Retinal pigment epithelial cell (primary cell): ENCODE data around the gene ZBTB4.

Source experiments
- DNase-seq: peaks from one replicate; pipeline ENCODE4 v3.0.0-alpha.2; 2010; ENCODE audit warnings: low read depth
- H3K4me3 ChIP-seq: 2 replicates; pipeline ENCODE4 v1.5.1; 2011; ENCODE audit warnings: mild to moderate bottlenecking, low read length, control low read depth, moderate library complexity
- TF ChIP-seq, protein P1 (sequence below): conservative IDR thresholded peaks from 2 replicates; pipeline ENCODE4 v1.5.1; 2011; ENCODE audit warnings: low read depth, low read length, control low read depth, inconsistent platforms

ZBTB4 gene

DNA sequence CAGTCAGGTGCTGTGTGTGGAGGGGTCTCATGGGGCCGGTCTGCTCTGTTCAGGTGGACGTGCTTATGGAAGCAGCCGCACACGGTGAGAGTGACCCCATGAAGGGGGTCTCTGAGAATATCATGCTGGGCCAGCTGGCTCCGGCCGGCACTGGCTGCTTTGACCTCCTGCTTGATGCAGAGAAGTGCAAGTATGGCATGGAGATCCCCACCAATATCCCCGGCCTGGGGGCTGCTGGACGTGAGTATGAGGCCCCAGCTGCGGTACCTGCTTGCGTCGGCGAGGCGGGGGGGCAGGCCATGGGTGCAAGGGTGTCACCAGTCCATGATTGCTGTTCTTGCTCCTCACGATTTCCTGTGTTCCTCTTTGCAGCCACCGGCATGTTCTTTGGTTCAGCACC lies 32.7 kb upstream of the ZBTB4 start:
- DNase-seq: no peak
- TF ChIP-seq, protein P1, sequence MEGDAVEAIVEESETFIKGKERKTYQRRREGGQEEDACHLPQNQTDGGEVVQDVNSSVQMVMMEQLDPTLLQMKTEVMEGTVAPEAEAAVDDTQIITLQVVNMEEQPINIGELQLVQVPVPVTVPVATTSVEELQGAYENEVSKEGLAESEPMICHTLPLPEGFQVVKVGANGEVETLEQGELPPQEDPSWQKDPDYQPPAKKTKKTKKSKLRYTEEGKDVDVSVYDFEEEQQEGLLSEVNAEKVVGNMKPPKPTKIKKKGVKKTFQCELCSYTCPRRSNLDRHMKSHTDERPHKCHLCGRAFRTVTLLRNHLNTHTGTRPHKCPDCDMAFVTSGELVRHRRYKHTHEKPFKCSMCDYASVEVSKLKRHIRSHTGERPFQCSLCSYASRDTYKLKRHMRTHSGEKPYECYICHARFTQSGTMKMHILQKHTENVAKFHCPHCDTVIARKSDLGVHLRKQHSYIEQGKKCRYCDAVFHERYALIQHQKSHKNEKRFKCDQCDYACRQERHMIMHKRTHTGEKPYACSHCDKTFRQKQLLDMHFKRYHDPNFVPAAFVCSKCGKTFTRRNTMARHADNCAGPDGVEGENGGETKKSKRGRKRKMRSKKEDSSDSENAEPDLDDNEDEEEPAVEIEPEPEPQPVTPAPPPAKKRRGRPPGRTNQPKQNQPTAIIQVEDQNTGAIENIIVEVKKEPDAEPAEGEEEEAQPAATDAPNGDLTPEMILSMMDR: no peak
- no peak overlapping the region for H3K4me3 ChIP-seq

DNA sequence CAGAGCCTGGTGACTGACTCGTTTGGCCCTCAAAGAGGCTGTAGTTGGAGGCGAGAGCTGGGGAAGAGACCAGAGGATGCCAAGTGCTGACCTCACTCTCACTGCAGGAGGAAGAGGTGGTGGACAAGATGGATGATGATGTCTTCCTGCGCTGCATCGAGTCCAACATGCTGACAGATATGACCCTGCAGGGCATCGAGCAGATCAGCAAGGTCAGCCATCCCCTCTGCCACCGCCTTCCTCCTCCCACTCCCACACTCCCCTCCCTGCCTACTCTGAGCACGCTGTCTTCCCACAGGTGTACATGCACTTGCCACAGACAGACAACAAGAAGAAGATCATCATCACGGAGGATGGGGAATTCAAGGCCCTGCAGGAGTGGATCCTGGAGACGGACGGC lies 31.7 kb upstream of the ZBTB4 start:
- no peak overlapping the region for H3K4me3 ChIP-seq
- DNase-seq: no peak
- TF ChIP-seq, protein P1: no peak

DNA sequence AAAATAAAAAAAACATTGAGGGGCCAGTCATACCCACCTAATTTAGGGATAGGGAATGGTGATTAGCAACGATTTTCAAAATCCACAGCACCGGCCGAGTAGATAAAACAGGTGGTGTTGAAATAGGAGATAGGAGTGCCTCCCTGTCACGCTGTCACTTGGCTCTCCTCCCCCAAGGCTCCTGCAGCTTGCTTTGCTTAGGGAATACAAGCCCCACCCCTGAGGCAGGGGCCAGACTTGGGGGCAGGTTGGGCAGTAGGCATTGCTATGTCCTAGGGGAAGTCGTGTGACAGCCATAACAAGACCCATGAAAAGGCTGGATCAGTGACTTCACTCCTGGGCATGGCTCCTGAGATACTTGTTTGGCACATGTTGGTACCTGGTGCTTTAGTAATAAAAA lies 30.5 kb upstream of the ZBTB4 start:
- no peak overlapping the region for H3K4me3 ChIP-seq
- DNase-seq: no peak
- TF ChIP-seq, protein P1: no peak

DNA sequence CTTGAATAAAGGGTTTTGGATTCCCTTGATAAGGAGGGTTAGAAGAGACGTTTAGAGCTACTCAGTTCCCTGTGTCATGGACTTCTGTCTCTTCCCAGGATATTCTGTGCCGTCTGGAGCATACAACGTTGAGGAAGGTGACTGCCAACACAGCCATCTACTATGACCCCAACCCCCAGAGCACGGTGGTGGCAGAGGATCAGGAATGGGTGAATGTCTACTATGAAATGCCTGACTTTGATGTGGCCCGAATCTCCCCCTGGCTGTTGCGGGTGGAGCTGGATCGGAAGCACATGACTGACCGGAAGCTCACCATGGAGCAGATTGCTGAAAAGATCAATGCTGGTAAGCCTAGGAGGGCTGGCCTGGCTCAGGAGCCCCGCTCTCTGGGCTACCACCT lies 29.4 kb upstream of the ZBTB4 start:
- DNase-seq: no peak
- no peak overlapping the region for H3K4me3 ChIP-seq
- TF ChIP-seq, protein P1: no peak

DNA sequence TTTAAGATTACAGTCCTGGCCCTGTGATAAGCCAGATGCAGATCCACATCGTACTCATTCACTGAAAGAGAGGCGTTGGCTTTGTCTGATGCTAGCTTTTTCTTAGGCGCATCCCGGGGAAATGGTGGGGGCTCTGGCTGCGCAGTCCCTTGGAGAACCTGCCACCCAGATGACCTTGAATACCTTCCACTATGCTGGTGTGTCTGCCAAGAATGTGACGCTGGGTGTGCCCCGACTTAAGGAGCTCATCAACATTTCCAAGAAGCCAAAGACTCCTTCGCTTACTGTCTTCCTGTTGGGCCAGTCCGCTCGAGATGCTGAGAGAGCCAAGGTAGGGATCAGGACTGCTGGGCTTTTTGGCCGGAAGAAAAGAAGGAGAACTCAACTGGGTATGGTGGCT lies 28.7 kb upstream of the ZBTB4 start:
- no peak for DNase-seq
- no peak overlapping the region for H3K4me3 ChIP-seq
- TF ChIP-seq, protein P1: no peak

DNA sequence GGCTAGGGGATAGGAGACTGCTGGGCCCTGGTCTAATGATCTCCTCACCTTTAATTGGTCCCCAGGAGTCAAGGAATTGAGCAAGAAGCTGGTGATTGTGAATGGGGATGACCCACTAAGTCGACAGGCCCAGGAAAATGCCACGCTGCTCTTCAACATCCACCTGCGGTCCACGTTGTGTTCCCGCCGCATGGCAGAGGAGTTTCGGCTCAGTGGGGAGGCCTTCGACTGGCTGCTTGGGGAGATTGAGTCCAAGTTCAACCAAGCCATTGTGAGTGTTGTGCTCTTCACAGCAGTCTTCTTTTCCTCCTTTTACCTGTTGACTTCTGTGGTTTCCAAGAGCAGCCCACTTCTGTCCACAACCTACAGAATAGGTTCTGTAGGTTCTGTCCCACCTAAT lies 24.1 kb upstream of the ZBTB4 start:
- no peak for DNase-seq
- H3K4me3 ChIP-seq: no peak overlapping the region
- TF ChIP-seq, protein P1: no peak

DNA sequence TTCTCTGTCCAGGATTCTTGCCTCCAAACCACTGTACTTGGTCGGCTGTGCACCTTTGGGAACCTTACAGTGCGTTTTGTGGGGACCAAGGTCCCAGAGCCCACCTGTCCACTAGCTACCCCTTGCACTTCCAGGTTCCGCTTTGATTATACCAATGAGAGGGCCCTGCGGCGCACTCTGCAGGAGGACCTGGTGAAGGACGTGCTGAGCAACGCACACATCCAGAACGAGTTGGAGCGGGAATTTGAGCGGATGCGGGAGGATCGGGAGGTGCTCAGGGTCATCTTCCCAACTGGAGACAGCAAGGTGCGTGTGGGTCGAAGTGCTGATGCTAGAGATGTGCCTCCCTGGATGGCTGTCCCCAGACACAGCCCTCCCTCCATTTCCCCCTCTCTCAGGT lies 23.6 kb upstream of the ZBTB4 start:
- no peak for DNase-seq
- no peak overlapping the region for H3K4me3 ChIP-seq
- TF ChIP-seq, protein P1: peak; percentile 44
